AG10803 (cell line): ENCODE data around the gene TMEM39A.

Source experiments
- DNase-seq: peaks from one replicate; pipeline ENCODE4 v3.0.0; 2010; ENCODE audit warnings: low read depth
- H3K4me3 ChIP-seq: 2 replicates; pipeline ENCODE4 v1.5.1; 2011; ENCODE audit warnings: mild to moderate bottlenecking, low read length, control low read depth
- TF ChIP-seq, protein P1 (sequence below): conservative IDR thresholded peaks from 2 replicates; pipeline ENCODE4 v1.5.1; 2011; ENCODE audit warnings: mild to moderate bottlenecking, low read length, control low read depth, inconsistent platforms

TMEM39A gene

DNA sequence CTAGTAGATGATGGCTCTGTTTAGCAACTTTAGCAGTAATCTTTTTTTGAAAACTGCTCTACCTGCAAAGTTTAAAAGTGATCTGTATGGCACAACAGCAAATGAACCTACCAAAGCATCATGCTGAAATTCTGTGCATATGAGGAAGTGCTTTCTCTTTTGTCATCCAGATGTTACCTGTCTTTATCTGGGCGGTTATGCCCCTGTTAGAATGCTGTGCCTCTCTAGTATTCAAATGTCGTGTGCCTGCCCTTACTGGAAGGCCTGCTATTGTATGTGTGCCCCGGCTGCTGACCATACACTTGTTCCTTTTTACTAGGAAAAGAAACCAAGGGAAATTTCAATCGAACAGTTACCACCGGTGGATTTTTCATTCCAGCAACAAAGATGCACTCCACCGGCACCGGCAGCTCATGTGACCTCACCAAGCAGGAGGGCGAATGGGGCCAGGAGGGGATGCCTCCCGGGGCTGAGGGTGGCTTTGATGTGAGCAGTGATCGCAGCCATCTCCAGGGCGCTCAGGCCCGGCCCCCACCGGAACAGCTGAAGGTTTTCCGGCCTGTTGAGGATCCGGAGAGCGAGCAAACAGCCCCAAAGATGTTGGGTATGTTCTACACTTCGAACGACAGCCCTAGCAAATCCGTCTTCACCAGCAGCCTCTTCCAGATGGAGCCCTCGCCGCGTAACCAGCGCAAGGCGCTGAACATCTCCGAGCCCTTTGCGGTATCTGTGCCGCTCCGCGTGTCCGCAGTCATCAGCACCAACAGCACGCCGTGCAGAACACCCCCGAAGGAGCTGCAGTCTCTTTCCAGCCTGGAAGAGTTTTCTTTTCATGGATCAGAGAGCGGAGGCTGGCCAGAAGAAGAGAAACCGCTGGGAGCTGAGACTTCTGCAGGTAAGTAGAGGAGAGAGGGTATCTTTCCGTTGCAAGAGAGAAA lies 61.6 kb downstream of the TMEM39A start:
- TF ChIP-seq, protein P1, sequence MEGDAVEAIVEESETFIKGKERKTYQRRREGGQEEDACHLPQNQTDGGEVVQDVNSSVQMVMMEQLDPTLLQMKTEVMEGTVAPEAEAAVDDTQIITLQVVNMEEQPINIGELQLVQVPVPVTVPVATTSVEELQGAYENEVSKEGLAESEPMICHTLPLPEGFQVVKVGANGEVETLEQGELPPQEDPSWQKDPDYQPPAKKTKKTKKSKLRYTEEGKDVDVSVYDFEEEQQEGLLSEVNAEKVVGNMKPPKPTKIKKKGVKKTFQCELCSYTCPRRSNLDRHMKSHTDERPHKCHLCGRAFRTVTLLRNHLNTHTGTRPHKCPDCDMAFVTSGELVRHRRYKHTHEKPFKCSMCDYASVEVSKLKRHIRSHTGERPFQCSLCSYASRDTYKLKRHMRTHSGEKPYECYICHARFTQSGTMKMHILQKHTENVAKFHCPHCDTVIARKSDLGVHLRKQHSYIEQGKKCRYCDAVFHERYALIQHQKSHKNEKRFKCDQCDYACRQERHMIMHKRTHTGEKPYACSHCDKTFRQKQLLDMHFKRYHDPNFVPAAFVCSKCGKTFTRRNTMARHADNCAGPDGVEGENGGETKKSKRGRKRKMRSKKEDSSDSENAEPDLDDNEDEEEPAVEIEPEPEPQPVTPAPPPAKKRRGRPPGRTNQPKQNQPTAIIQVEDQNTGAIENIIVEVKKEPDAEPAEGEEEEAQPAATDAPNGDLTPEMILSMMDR, result no peak
- no peak for DNase-seq
- no peak overlapping the region for H3K4me3 ChIP-seq

DNA sequence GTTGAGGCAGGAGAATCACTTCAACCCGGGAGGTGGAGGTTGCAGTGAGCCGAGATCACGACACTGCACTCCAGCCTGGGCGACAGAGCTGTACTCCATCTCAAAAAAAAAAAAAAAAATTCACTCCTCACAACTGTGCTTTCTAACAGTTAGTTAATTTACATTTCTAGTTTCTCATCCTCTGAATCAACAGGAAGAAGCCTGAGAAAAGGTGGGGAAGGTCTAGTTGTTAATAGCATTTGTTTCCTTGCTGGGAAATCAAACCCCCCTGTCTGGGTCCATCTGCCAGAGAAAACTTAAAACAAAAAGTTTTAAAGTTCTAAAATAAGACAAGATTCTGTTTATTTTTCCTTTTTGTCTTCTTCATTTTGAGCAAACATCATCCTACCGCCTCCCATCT lies 62.3 kb downstream of the TMEM39A start:
- H3K4me3 ChIP-seq, result no peak overlapping the region
- TF ChIP-seq, protein P1, result no peak
- DNase-seq, result no peak

DNA sequence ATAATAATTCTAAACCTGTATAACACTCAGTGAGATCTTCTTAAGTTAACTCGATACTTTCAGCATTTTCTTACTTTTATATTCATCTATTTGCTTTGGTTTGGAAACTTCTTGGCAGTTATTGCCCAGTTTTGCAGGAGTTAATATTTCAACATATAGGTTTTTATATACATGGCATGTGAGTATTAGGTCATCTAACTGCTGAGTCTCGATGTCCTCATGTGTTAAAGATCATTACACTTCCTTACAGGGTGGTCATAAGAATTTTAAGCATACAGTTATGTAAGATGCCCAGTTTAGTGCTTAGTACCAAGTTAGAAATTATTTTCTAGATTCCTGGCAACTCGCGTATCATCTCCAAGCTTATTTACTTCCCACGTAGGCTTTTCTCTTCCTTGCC lies 62.9 kb downstream of the TMEM39A start:
- no peak for DNase-seq
- H3K4me3 ChIP-seq, result no peak overlapping the region
- TF ChIP-seq, protein P1, result no peak

DNA sequence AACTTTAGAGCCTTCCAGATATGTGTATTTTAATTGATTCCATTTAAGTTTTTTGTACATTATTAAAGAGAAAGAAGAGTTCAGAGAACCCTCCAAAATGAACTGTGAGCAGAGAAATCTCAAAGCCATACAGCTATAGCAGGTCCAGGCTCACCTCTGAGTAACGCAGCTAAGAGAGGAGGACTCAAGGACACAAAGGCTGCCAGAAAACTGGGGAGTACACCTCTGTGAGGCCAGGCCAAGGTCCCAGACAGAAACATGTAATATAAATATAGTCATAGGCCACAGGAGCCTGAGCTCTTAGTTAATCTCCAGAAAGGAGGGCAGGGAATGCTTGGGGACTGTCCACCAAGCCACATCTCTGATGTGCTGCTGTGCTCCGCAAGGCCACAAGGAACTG lies 66.5 kb downstream of the TMEM39A start:
- no peak overlapping the region for H3K4me3 ChIP-seq
- TF ChIP-seq, protein P1, result no peak
- no peak for DNase-seq

DNA sequence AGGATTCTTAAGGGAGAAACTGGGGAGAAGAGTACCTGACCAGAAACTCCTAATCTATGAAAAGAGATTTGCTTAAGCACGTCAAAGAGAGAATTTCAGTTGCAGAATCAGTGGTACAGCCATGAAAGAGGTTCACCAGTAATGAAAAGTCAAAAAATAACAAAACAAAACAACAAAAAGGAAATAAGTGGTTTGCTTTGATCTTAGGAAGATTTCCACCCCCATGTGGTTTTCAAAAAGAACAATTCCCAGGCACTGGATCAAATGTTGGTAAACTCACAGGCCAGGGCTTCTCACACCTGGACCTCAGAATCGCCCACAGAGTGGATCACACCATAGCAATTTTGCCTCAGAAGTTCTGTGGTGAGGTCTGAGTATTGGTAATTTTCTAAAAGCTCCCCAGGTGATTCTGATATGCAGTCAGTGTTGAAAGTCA lies 67.5 kb downstream of the TMEM39A start:
- H3K4me3 ChIP-seq, result no peak overlapping the region
- no peak for DNase-seq
- TF ChIP-seq, protein P1, result no peak

DNA sequence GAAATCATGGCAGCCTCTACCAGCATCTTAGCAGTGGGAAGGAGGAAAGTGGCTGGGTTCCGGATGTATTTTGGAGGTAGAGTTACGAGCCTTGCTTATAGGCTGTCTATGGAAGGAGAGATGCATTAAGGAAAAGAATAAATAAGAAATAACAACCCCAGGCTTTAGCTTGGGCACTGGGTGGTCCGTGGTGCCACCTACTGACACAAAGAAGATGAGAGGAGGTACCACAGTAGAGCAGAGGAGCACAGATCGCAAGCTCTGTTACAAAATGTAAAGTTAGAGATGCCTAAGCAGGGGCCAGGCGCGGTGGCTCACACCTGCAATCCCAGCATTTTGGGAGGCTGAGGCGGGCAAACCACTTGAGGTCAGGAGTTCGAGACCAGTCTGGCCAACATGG lies 74.8 kb downstream of the TMEM39A start:
- TF ChIP-seq, protein P1, result no peak; the same call in 1 of the 2 replicates
- no peak overlapping the region for H3K4me3 ChIP-seq
- DNase-seq, result no peak

DNA sequence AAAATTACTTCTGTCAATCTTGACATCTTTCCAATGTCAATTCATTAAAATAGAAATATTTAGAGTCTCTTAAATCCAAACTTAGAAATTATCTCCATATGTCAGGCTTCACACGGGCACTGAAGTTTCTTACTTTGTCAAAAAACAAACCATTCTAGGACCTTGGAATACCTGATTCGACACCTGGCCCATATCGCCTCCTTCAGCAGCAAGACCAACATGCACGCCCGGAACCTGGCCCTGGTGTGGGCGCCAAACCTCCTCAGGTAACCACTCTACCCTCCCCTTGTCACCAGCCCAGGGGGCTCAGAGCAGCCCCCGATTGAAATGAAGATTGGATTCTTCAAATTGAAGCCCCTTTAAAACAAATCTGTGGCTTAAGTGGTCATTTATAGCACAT lies 81.3 kb downstream of the TMEM39A start:
- DNase-seq, result no peak
- TF ChIP-seq, protein P1, result no peak
- H3K4me3 ChIP-seq, result no peak overlapping the region
